Esophagus muscularis mucosa (tissue), 4 donors: ENCODE results near the gene GATB. TPM values are rescaled to one million over a fixed set of nuclear protein-coding genes. Genes with fewer than 3 reads are reported as not detected.

Experiments
- DNase-seq: peaks from one replicate; pipeline ENCODE4 v3.0.0-alpha.2; 2017; ENCODE audit errors: extremely low spot score
- H3K27ac ChIP-seq, 4 donors: fragments of 200-600 bp; sonication (generic); replicated peaks in 1 of 4; 1 replicate in 3 of 4; 2 replicates in 1 of 4; pipeline ENCODE4 v1.5.1; 2016 to 2019; ENCODE audit warnings: mild to moderate bottlenecking in 1 of 4
- H3K27me3 ChIP-seq, 4 donors: fragments of 200-600 bp; sonication (generic); one replicate each; pipeline versions ENCODE4 v1.5.1 to v1.6.0; 2016 to 2019
- H3K36me3 ChIP-seq, 4 donors: fragments of 200-600 bp; sonication (generic); one replicate each; pipeline ENCODE4 v1.5.1; 2016 to 2019
- H3K4me1 ChIP-seq, 4 donors: fragments of 200-600 bp; sonication (generic); one replicate each; pipeline ENCODE4 v1.5.1; 2016 to 2019
- H3K4me3 ChIP-seq, 4 donors: fragments of 200-600 bp; sonication (generic); 1 replicate in 2 of 4; 2 replicates in 2 of 4; pipeline ENCODE4 v1.5.1; 2016 to 2019; ENCODE audit warnings: mild to moderate bottlenecking in 4 of 4, moderate library complexity in 1 of 4
- H3K9me3 ChIP-seq, 4 donors: fragments of 200-600 bp; sonication (generic); 1 replicate in 3 of 4; 2 replicates in 1 of 4; pipeline ENCODE4 v1.5.1; 2016 to 2019
- EP300 ChIP-seq: sonication (generic); formaldehyde crosslinking; IDR thresholded peaks from one replicate; pipeline ENCODE4 v1.6.1; 2017; ENCODE audit warnings: antibody characterized with exemption
- POLR2A ChIP-seq: fragments of 450-650 bp; IDR thresholded peaks from one replicate; pipeline ENCODE4 v1.6.1; 2017; ENCODE audit warnings: antibody characterized with exemption, moderate library complexity, mild to moderate bottlenecking, low read depth
- POLR2AphosphoS5 ChIP-seq, 2 donors: sonication (generic); formaldehyde crosslinking; IDR thresholded peaks; one replicate each; pipeline ENCODE4 v1.6.1; 2017; ENCODE audit warnings: antibody characterized with exemption in 2 of 2
- WGBS: methylation state at CpG from one replicate; pipeline ENCODE4 v1.1.5; 2018; 5-methylcytosine and 5-hydroxymethylcytosine counted together
- intact Hi-C: fragments of 100-400 bp; cut with DNase I; formaldehyde crosslinking; loops from one replicate; pipeline ENCODE4 v1.15.1; 2023
- total RNA-seq, 4 donors: library from RNA; depleted of rRNA; stranded (reverse); fragments of >200 nt; gene quantifications; one replicate each; pipeline versions ENCODE4 v1.1.0 to v1.2.1, GENCODE V29; 2016
- TF ChIP-seq, protein P1 (sequence below), 3 experiments: fragments of 200-600 bp in 2 of 3; fragments of 450-650 bp in 1 of 3; sonication (generic) in 2 of 3; IDR thresholded peaks; one replicate each; pipeline ENCODE4 v1.5.1; 2017 to 2019; ENCODE audit warnings: antibody characterized with exemption in 3 of 3, mild to moderate bottlenecking in 2 of 3, moderate library complexity in 1 of 3

The GATB gene
- total RNA-seq, 4 donors from 2014 or later = 12.4 to 19.9 (median 16.4) TPM

DNA sequence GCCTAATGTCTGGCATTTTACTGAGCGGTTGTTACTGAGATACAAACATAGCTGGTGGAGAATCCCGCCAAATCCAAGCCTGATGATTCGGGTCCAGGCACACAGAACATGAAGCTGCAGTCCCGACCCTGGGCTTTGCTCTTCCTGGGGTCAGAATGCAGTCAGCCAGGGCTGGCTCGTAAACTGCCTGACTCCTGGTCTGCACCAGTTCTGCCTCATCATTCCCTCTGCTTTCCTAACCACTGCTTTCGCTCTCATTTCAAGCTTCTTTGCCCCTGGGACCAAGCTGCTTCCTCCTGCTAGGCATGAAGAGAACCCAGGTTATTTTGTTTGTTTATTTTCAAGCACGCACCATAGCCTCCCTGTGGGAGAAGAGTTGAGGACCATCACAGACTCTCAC, 39.3 kb downstream of the GATB start:
- no peaks in the 10 kb centered on the region for H3K27me3 ChIP-seq
- DNase-seq = no peak
- 81% methylated on average over 7 of the region's 7 CpGs for WGBS
- no peak overlapping the region for H3K4me3 ChIP-seq
- H3K9me3 ChIP-seq = no peaks in the 10 kb centered on the region
- H3K36me3 ChIP-seq = peaks cover 0 to 16% (median 5%) of the 10 kb centered on the region in 4 donors
- TF ChIP-seq EP300 (no peak), POLR2A (no peak), POLR2AphosphoS5 (IDR thresholded peaks at IDR 0.05) (no peak)
- TF ChIP-seq, protein P1, sequence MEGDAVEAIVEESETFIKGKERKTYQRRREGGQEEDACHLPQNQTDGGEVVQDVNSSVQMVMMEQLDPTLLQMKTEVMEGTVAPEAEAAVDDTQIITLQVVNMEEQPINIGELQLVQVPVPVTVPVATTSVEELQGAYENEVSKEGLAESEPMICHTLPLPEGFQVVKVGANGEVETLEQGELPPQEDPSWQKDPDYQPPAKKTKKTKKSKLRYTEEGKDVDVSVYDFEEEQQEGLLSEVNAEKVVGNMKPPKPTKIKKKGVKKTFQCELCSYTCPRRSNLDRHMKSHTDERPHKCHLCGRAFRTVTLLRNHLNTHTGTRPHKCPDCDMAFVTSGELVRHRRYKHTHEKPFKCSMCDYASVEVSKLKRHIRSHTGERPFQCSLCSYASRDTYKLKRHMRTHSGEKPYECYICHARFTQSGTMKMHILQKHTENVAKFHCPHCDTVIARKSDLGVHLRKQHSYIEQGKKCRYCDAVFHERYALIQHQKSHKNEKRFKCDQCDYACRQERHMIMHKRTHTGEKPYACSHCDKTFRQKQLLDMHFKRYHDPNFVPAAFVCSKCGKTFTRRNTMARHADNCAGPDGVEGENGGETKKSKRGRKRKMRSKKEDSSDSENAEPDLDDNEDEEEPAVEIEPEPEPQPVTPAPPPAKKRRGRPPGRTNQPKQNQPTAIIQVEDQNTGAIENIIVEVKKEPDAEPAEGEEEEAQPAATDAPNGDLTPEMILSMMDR (IDR thresholded peaks at IDR 0.05) = no peak
- intact Hi-C loops = no loop called here
- peaks cover 0 to 3% (median 0%) of the 10 kb centered on the region in 4 donors for H3K4me1 ChIP-seq
- no peak overlapping the region for H3K27ac ChIP-seq

DNA sequence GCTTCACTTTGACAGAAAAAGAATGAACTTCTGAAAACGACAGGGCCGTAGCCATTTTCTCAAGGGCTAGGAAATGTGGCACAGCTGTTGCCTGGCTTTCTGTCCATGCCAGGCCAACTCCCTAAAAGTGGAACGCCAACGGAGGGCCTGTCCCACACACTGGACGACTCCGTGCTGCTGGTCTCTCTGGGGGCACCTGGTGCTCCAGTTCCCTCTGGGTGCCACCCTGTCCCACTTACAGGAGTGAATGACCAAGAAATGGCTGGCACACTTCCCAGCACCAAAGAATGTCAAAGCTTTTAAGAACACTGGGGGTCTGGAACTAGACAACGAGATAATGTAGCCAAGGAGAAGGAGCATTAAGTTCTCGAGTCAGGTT, 40.9 kb downstream of the GATB start:
- TF ChIP-seq EP300 = no peak
- TF ChIP-seq, protein P1 (IDR thresholded peaks at IDR 0.05) = no peak
- TF ChIP-seq POLR2A = no peak
- no peak for TF ChIP-seq POLR2AphosphoS5 (IDR thresholded peaks at IDR 0.05)
- no peaks in the 10 kb centered on the region for H3K27me3 ChIP-seq
- intact Hi-C loops = no loop called here
- no peak overlapping the region for H3K27ac ChIP-seq
- no peak overlapping the region for H3K4me3 ChIP-seq
- H3K9me3 ChIP-seq = no peaks in the 10 kb centered on the region
- WGBS = 90% methylated on average over 8 of the region's 8 CpGs
- DNase-seq = no peak
- H3K4me1 ChIP-seq = peaks cover 0 to 3% (median 0%) of the 10 kb centered on the region in 4 donors
- H3K36me3 ChIP-seq = peaks cover 0 to 31% (median 9%) of the 10 kb centered on the region in 4 donors

DNA sequence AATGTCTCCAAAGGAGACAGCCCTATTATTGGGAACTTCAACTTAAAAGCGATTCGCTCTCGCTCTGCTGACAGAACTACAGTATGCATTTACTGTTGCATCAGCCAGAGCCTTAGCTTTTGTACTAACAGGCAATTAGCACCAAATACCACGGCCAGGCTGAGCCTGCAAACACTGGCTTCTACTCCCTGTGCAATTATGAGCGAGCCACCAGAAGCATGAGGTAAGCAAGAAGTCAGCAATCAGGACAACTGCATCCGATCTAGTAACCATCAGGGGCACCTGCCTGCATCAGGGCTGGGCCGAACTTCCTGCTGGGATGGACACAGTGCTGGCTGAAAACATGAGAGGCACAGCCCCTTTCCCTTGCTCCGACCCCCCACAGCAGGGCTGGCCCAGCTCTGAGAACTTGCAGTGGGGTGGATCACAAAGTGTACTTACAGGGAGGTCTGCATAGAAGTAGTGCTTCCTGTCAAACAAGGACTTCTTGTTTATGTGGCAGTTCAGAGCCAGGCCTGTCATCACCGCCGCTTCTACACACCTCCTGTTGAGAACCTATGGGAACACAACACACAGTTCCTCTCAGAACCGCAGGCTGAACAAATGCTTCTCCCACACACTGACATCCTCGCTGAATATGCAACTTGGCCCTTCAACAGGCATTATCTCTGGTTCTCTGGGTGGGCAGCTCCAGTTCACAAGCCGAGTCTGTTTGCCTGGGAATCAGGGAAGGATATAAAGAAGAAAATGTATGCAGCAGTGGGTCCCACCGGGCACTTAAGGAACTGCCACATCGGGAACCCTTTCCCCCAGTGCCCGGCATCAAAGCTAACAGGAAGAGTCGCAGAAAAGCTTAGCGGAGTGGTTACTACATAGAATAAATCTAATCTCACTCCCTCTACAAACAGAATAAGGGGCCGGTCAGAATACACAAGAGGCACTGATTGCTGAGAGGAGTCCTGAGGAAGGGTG, 41.5 kb downstream of the GATB start:
- Histone ChIP-seq H3K27me3 (no peaks in the 10 kb centered on the region), H3K27ac (no peak overlapping the region), H3K4me3 (no peak overlapping the region), H3K4me1 (peaks cover 0 to 3% (median 0%) of the 10 kb centered on the region in 4 donors), H3K9me3 (no peaks in the 10 kb centered on the region), H3K36me3 (peaks cover 0 to 32% (median 9%) of the 10 kb centered on the region in 4 donors)
- WGBS = 85% methylated on average over 19 of the region's 19 CpGs
- TF ChIP-seq POLR2AphosphoS5 (IDR thresholded peaks at IDR 0.05) = no peak
- TF ChIP-seq, protein P1 (IDR thresholded peaks at IDR 0.05) = no peak
- no peak for TF ChIP-seq EP300
- no peak for TF ChIP-seq POLR2A
- intact Hi-C loops = no loop called here
- DNase-seq = no peak

DNA sequence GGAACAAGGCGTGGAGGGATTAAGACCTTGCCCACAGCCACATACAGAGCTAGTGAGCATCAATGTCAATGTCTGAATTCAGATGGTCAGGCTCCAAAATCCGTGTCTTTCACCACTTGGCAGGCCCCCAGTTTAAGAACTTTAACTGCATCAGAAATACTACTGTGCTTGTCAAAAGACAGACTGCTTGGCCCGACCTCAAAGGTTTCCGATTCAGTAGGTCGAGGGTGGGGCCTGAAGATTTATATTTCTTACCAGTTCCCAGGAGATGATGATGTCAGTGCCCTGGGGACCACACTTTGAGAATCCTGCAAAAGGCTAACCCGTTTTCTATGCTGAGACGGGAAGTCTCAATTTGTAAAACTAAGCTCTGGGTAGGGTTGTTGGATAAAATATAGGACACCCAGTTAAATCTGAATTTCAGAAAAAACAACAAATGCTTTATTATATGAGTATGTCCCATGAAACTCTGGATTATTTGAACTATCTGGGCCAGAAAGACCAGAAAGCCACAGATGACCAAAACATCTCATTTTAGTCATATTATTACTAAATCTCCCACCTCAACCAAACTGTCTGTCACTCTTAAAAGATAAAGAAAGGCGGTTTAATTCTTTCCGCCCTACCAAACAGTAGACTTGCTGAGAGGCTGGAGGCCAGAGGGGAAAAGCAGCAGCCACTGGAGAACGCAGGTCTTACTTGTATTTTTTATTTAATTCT, 42.7 kb downstream of the GATB start:
- no peaks in the 10 kb centered on the region for H3K27me3 ChIP-seq
- H3K4me1 ChIP-seq = peaks cover 0 to 3% (median 0%) of the 10 kb centered on the region in 4 donors
- no peak for TF ChIP-seq EP300
- TF ChIP-seq POLR2AphosphoS5 (IDR thresholded peaks at IDR 0.05) = no peak
- TF ChIP-seq, protein P1 (IDR thresholded peaks at IDR 0.05) = no peak
- no peak for TF ChIP-seq POLR2A
- intact Hi-C loops = no loop called here
- no peak for DNase-seq
- no peak overlapping the region for H3K27ac ChIP-seq
- H3K4me3 ChIP-seq = no peak overlapping the region
- 91% methylated on average over 10 of the region's 10 CpGs for WGBS
- peaks cover 0 to 32% (median 13%) of the 10 kb centered on the region in 4 donors for H3K36me3 ChIP-seq
- H3K9me3 ChIP-seq = no peaks in the 10 kb centered on the region
